Cardiac fibroblast (primary cell): Measurements from ENCODE around the gene EPC1.

ENCODE experiments used
- DNase-seq, 2 donors: peaks; one replicate each; pipeline versions ENCODE4 v3.0.0 to v3.0.0-alpha.2; 2010; ENCODE audit warnings: low read depth in 2 of 2
- H3K4me3 ChIP-seq, 2 donors: replicated peaks in 1 of 2; 1 replicate in 1 of 2; 2 replicates in 1 of 2; pipeline ENCODE4 v1.5.1; 2011; ENCODE audit warnings: low read depth in 2 of 2, low read length in 2 of 2, mild to moderate bottlenecking in 2 of 2, moderate library complexity in 1 of 2
- TF ChIP-seq, protein P1 (sequence below): IDR thresholded peaks from one replicate; pipeline ENCODE4 v1.5.1; 2011; ENCODE audit warnings: low read depth, mild to moderate bottlenecking, low read length, inconsistent platforms

EPC1 gene

DNA sequence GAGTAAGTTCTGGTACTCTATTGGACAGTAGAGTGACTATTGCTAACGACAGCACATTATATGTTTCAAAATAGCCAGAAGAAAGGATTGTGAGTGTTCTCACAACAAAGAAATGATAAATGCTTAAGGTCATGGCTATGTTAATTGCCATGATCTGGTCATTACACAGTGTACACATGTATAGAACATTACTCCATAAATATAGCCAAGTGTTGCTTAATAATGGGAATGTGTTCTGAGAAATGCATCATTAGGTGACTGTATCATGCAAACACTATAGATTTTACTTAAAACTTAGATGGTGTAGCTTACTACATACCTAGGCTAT is 19.6 kb downstream of the EPC1 start:
- TF ChIP-seq, protein P1, sequence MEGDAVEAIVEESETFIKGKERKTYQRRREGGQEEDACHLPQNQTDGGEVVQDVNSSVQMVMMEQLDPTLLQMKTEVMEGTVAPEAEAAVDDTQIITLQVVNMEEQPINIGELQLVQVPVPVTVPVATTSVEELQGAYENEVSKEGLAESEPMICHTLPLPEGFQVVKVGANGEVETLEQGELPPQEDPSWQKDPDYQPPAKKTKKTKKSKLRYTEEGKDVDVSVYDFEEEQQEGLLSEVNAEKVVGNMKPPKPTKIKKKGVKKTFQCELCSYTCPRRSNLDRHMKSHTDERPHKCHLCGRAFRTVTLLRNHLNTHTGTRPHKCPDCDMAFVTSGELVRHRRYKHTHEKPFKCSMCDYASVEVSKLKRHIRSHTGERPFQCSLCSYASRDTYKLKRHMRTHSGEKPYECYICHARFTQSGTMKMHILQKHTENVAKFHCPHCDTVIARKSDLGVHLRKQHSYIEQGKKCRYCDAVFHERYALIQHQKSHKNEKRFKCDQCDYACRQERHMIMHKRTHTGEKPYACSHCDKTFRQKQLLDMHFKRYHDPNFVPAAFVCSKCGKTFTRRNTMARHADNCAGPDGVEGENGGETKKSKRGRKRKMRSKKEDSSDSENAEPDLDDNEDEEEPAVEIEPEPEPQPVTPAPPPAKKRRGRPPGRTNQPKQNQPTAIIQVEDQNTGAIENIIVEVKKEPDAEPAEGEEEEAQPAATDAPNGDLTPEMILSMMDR = no peak
- H3K4me3 ChIP-seq = no peak overlapping the region
- no peak for DNase-seq

DNA sequence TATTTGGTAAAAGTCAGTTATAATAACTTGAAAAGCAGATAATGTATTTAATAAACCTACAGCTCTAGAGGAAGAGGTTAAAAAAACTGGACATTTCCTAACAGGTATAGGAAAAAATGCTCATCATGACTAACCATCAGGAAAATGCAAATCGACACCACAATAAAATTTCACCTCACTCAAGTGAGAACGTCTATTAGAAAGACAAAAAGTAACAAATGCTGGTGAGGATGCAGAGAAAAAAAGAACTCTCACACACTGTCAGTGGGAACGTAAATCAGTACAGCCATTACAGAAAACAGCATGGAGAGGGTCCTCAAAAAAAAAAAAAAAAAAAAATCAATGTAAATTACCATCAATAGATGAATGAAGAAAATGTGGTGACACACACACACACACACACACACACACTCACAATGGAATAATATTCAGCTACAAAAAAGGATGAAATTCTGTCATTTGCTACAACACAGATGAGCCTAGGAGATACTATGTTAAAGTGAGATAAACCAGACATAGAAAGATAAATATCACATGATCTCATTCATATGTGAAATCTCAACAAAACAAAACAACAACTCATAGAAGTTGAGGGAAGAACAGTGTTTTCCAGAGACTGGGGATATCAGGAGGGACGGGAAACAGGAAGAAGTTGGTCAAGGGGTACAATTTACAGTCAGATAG is 20.1 kb downstream of the EPC1 start:
- no peak overlapping the region for H3K4me3 ChIP-seq
- DNase-seq = no peak
- TF ChIP-seq, protein P1 = no peak

DNA sequence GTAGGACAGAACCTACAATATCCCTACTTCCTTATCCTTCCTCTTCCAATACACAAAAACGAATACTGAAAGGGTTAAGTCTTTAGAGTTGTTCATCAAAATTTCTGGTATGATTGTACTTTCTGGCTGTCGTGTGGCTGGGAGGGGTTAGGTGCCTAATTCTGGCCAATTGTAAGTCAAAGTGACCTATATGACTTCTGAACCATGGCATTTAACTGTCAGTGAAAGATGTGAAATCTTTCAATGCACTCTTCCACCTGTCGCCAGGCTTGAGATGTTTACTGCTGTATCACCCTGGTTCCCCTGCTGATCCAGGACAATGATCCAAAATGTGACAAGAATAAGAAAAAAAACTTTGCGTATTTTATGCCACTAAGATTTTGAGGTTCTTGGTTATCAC is 20.8 kb downstream of the EPC1 start:
- no peak for DNase-seq
- H3K4me3 ChIP-seq = no peak overlapping the region
- TF ChIP-seq, protein P1 = no peak

DNA sequence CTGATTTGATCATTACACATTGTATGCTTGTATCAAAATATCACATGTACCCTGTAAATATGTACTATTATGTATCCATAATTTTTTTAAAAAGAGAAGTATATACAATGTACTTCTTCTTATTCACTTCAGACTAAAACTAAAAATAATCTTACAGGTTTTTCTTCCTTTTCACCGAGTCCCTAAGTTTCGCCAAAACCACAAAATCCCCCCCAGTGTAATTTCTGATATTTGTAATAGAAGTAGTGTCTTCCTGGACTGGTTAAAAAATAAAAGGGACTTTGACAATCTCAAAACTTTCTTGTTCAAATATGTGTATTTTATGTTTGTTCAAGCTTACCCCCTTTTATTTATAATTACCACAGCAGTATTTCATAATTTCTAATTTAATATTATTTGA is 23.9 kb downstream of the EPC1 start:
- TF ChIP-seq, protein P1 = no peak
- DNase-seq = no peak
- H3K4me3 ChIP-seq = no peak overlapping the region

DNA sequence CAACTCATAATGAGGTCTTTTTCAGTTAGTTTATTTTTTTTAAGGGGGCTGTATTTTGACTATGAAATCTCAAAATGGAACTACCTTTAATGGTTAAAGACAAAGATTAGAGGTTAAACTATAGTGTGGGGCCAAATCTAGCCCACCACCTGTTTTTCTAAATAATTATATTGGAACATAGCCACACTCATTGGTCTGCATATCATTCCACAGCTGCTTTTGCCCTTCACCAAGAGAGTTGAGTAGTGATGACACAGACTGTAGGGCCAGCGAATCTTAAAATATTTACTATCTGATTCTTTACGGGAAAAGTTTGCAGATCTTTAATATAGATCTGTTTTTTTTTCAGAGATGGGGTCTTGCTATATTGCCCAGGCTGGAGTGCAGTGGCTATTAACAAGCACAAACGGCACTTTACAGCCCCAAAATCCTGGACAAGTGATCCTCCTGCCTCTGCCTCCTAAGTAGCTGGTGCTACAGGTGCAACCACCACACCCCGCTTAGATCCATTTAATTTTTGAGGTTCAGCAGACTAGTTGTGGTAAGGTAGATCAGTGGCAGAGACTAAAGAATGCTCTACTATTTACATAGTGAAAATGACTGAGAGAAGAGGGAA is 25.8 kb downstream of the EPC1 start:
- no peak overlapping the region for H3K4me3 ChIP-seq

DNA sequence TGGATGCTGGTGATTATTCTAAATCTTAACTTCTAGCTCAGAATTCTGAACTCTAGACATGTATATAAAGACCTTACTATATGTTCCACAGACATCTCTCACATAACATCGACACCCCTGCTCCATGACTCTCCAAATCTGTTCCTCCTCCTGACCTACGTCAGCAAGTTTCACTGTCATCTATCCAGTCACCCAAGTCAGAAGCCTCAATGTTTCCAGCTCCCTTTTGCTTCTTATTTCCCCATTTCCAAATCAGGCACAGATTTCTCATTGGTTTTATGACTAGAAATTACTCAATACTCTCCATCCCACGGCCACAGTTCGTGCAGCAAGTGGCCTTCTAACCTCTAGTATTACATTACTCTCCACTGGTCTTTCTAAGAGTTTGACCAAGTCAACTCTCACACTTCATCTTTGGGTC is 28.5 kb downstream of the EPC1 start:
- peak in 1 of 2 donors; percentile 27 for DNase-seq
- no peak overlapping the region for H3K4me3 ChIP-seq
- TF ChIP-seq, protein P1 = no peak

More for the DNA sequence above, 25.8 kb downstream of the EPC1 start:
- TF ChIP-seq, protein P1 = no peak
- no peak for DNase-seq
